Liver (tissue), 2 donors: Measurements from ENCODE around the gene CWF19L2.

Experiments
- CTCF ChIP-seq: fragments of 150-350 bp; IDR thresholded peaks from 2 replicates; pipeline ENCODE4 v1.5.1; 2017; ENCODE audit warnings: improper control_type of control experiment, low read depth, low read length; ENCODE audit not compliant: missing input control
- MAX ChIP-seq: IDR thresholded peaks from 2 replicates; pipeline ENCODE4 v1.6.1; 2016; ENCODE audit warnings: antibody characterized with exemption
- donor health status: healthy.

- TF ChIP-seq MAX (no peak), CTCF (no peak)
Measured at GRCh38 chr11:107442715-107443215, 14.9 kb downstream of the CWF19L2 start.
